Hepatocyte (in vitro differentiated cells): Measurements from ENCODE around the gene SOX8. TPM values are rescaled to one million over a fixed set of nuclear protein-coding genes. Genes with fewer than 3 reads are reported as not detected.

Source experiments
- DNase-seq: peaks from one replicate; pipeline ENCODE4 v3.0.0-alpha.2; 2016; ENCODE audit warnings: low spot score
- H2AFZ ChIP-seq: fragments of 200-600 bp; sonication (generic); 2 replicates; pipeline ENCODE4 v1.6.0; 2016; ENCODE audit warnings: antibody characterized with exemption, mild to moderate bottlenecking
- H3K27ac ChIP-seq: fragments of 200-600 bp; sonication (generic); 2 replicates; pipeline ENCODE4 v1.5.1; 2016; ENCODE audit warnings: mild to moderate bottlenecking
- H3K27me3 ChIP-seq: fragments of 200-600 bp; sonication (generic); 2 replicates; pipeline ENCODE4 v1.6.1; 2016
- H3K36me3 ChIP-seq: fragments of 200-600 bp; sonication (generic); replicated peaks from 2 replicates; pipeline ENCODE4 v1.5.1; 2016; ENCODE audit warnings: low read depth; ENCODE audit not compliant: insufficient read depth
- H3K4me1 ChIP-seq: fragments of 200-600 bp; sonication (generic); 2 replicates; pipeline ENCODE4 v1.5.1; 2016; ENCODE audit warnings: mild to moderate bottlenecking, moderate library complexity; ENCODE audit not compliant: insufficient read depth
- H3K4me2 ChIP-seq: fragments of 200-600 bp; sonication (generic); 2 replicates; pipeline ENCODE4 v1.6.0; 2016
- H3K4me3 ChIP-seq: fragments of 200-600 bp; sonication (generic); 2 replicates; pipeline ENCODE4 v1.5.1; 2016; ENCODE audit warnings: mild to moderate bottlenecking
- H3K79me2 ChIP-seq: fragments of 200-600 bp; sonication (generic); 2 replicates; pipeline ENCODE4 v1.6.0; 2017; ENCODE audit warnings: mild to moderate bottlenecking
- H3K9me2 ChIP-seq: fragments of 200-600 bp; sonication (generic); replicated peaks from 2 replicates; pipeline ENCODE4 v1.6.0; 2017; ENCODE audit warnings: mild to moderate bottlenecking; ENCODE audit not compliant: insufficient read depth
- H3K9me3 ChIP-seq: fragments of 200-600 bp; sonication (generic); 2 replicates; pipeline ENCODE4 v1.5.1; 2016; ENCODE audit warnings: low read depth, mild to moderate bottlenecking
- H4K20me1 ChIP-seq: fragments of 200-600 bp; sonication (generic); 2 replicates; pipeline ENCODE4 v1.6.0; 2016; ENCODE audit warnings: mild to moderate bottlenecking; ENCODE audit not compliant: insufficient read depth, poor library complexity, severe bottlenecking
- CTCF ChIP-seq: fragments of 200-600 bp; sonication (generic); IDR thresholded peaks from 2 replicates; pipeline ENCODE4 v1.5.1; 2016; ENCODE audit warnings: antibody characterized with exemption, mild to moderate bottlenecking; ENCODE audit not compliant: poor library complexity
- EZH2 ChIP-seq: fragments of 200-600 bp; sonication (generic); IDR thresholded peaks from 2 replicates; pipeline ENCODE4 v1.6.1; 2016; ENCODE audit warnings: antibody characterized with exemption, mild to moderate bottlenecking, borderline replicate concordance
- EZH2phosphoT487 ChIP-seq: fragments of 200-600 bp; sonication (generic); IDR thresholded peaks from one replicate; pipeline ENCODE4 v1.6.1; 2018; ENCODE audit warnings: antibody characterized with exemption, mild to moderate bottlenecking, low read depth, moderate library complexity; ENCODE audit not compliant: unreplicated experiment, severe bottlenecking
- WGBS: methylation state at CpG from one replicate; pipeline ENCODE4 v1.1.6; 2016; ENCODE audit warnings: low lambda C conversion rate; ENCODE audit errors: missing lambda C conversion rate; 5-methylcytosine and 5-hydroxymethylcytosine counted together
- polyA plus RNA-seq: library from polyadenylated mRNA; unstranded; fragments of >200 nt; fragmentation: Nextera tagmentation; extraction: Ambion mirVana; gene quantifications from 2 replicates; pipeline ENCODE4 v1.2.1, GENCODE V29; 2016
- total RNA-seq: library from RNA; depleted of rRNA; stranded (reverse); fragments of >200 nt; gene quantifications from 2 replicates; pipeline ENCODE4 v1.2.3, GENCODE V29; 2014

Gene SOX8
- total and polyA plus RNA-seq, 2 experiments from 2014 or later, result 3.8 to 4.7 TPM

- no peak for DNase-seq
- H2AFZ ChIP-seq, result no peak overlapping the region
- TF ChIP-seq CTCF, result no peak
- TF ChIP-seq EZH2, result no peak
- TF ChIP-seq EZH2phosphoT487, result no peak
- H3K36me3 ChIP-seq, result no peaks in the 10 kb centered on the region
- H4K20me1 ChIP-seq, result no peaks in the 10 kb centered on the region
- H3K79me2 ChIP-seq, result peaks cover 4% of the 10 kb centered on the region
- H3K9me3 ChIP-seq, result no peaks in the 10 kb centered on the region
- H3K27me3 ChIP-seq, result no peaks in the 10 kb centered on the region
- H3K9me2 ChIP-seq, result no peaks in the 10 kb centered on the region
- H3K4me3 ChIP-seq, result no peak overlapping the region
- no peak overlapping the region for H3K27ac ChIP-seq
- no peak overlapping the region for H3K4me2 ChIP-seq
- peaks cover 4% of the 10 kb centered on the region for H3K4me1 ChIP-seq
- WGBS, result 92% methylated on average over 23 of the region's 24 CpGs
Measured at GRCh38 chr16:959232-960040, 22.1 kb upstream of the SOX8 start.

GRCh38 chr16:962366-962765 lies 19.2 kb upstream of the SOX8 start:
- H3K4me2 ChIP-seq, result no peak overlapping the region
- H3K4me3 ChIP-seq, result no peak overlapping the region
- H3K9me3 ChIP-seq, result no peaks in the 10 kb centered on the region
- no peaks in the 10 kb centered on the region for H4K20me1 ChIP-seq
- H3K27ac ChIP-seq, result no peak overlapping the region
- H3K27me3 ChIP-seq, result no peaks in the 10 kb centered on the region
- H2AFZ ChIP-seq, result no peak overlapping the region
- TF ChIP-seq EZH2phosphoT487 (no peak), EZH2 (no peak), CTCF (no peak)
- H3K4me1 ChIP-seq, result peaks cover 11% of the 10 kb centered on the region
- WGBS, result 91% methylated on average over 18 of the region's 22 CpGs
- no peak for DNase-seq
- no peaks in the 10 kb centered on the region for H3K36me3 ChIP-seq
- no peaks in the 10 kb centered on the region for H3K9me2 ChIP-seq
- H3K79me2 ChIP-seq, result peaks cover 23% of the 10 kb centered on the region

GRCh38 chr16:962901-963814 lies 18.4 kb upstream of the SOX8 start:
- H2AFZ ChIP-seq, result no peak overlapping the region
- H3K27ac ChIP-seq, result peak overlapping the region; percentile 82
- no peak overlapping the region for H3K4me3 ChIP-seq
- no peaks in the 10 kb centered on the region for H3K36me3 ChIP-seq
- DNase-seq, result no peak
- TF ChIP-seq EZH2phosphoT487 (no peak), EZH2 (no peak), CTCF (no peak)
- WGBS, result 90% methylated on average over 23 of the region's 23 CpGs
- H3K27me3 ChIP-seq, result no peaks in the 10 kb centered on the region
- no peaks in the 10 kb centered on the region for H4K20me1 ChIP-seq
- peaks cover 11% of the 10 kb centered on the region for H3K4me1 ChIP-seq
- no peak overlapping the region for H3K4me2 ChIP-seq
- no peaks in the 10 kb centered on the region for H3K9me2 ChIP-seq
- peaks cover 26% of the 10 kb centered on the region for H3K79me2 ChIP-seq
- no peaks in the 10 kb centered on the region for H3K9me3 ChIP-seq
